Sigmoid colon (tissue), 4 donors: Measurements from ENCODE around the gene CNOT4.

Experiments
- CTCF ChIP-seq, 4 experiments: fragments of 450-650 bp in 3 of 4; fragments of 200-600 bp in 1 of 4; IDR thresholded peaks; one replicate each; pipeline ENCODE4 v1.5.1; 2016 to 2019; ENCODE audit warnings: antibody characterized with exemption in 4 of 4, mild to moderate bottlenecking in 3 of 4, moderate library complexity in 2 of 4
- POLR2AphosphoS5 ChIP-seq, 4 donors: sonication (generic); formaldehyde crosslinking; IDR thresholded peaks; one replicate each; pipeline ENCODE4 v1.6.1; 2017; ENCODE audit warnings: antibody characterized with exemption in 4 of 4

DNA sequence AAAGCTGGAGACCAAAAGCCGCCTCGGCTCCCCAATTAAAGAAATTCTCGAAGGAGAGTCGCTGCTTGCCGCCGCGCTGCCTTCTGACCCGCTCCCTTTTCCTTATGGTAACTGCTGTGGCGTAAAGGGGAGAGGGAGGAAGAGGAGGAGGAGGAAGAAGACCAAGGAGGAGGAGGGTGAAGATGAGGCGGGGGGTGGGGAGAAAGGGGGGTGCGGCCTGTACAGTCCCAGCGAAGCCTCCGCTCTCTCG is 388 bp downstream of the CNOT4 start:
- TF ChIP-seq POLR2AphosphoS5 (IDR thresholded peaks at IDR 0.05) (no peak), CTCF (IDR thresholded peaks at IDR 0.05) (no peak)
